GM21723 (cell line): ENCODE data around the gene VAPA.
"Not testable (repeated sequence)": the region's sequence is repeated elsewhere in the genome, so short reads cannot be mapped to it uniquely, and the experiment has no call there.

Experiments used
- ATAC-seq: cut with Tn5 transposase; IDR thresholded peaks from one replicate; pipeline ENCODE4 v1.9.1; 2021; ENCODE audit warnings: mild to moderate bottlenecking, moderate library complexity; ENCODE audit not compliant: unreplicated experiment

The VAPA gene

DNA sequence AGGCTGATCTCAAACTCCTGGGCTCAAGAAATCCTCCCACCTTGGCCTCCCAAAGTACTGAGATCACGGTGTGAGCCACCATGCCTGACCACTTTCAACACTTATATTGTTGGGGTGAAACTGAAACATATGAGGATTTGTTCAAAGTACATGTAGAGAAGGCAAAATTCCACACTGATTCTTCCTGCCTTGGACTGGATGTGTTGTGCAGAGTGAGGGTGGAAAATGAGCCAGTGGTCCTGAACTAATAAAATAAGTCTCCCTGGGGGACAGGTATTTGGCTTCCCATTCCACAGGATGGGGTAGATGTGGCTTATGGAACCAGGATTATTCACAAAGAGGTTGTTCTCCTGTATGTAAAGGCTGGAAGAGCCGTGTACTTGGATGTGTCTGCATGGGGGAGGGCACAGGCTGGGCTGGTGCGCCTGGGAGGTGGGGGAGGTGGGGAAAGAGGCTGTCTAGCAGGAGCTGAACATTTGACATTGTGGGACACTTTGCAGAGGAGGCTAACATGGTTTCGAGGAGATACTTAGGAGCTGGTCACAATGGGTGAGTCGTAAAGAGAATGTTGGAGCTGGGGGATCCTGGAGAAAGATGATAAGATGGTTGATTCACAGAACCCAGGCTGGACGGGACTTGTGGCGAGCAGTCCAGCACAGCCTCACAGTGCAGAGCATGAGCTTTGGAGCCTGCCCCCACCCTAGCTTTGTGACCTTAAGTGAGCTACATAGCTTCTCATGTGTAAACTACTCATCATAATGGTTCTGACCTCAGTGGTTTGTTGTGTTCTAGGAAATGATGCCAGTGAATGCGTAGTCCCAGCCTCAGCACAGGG is 28.4 kb upstream of the VAPA start, which contains the start of gene TXNDC2:
Gene TXNDC2, plus strand, starts transcription at position 804 of the 835 bp plus-strand sequence. CDS start 708 bp downstream, outside the sequence.
- no peak for ATAC-seq

- no peak for ATAC-seq
Measured at GRCh38 chr18:9886005-9886348, 27.8 kb upstream of the VAPA start.

DNA sequence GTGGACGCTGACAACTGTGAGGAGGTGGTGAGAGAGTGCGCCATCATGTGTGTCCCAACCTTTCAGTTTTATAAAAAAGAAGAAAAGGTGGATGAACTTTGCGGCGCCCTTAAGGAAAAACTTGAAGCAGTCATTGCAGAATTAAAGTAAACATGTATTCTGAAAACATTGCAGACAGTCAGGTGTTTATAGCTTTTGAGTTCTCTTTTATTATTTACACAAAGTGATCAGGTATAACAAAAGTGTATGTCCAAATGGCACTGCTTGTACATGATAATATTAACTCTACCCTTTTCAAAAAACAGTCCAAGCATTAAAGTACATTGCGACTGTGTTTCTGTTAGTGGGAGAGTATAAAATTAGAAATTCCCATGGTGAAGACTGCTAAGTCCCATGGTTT is 25.8 kb upstream of the VAPA start:
- ATAC-seq = no peak

DNA sequence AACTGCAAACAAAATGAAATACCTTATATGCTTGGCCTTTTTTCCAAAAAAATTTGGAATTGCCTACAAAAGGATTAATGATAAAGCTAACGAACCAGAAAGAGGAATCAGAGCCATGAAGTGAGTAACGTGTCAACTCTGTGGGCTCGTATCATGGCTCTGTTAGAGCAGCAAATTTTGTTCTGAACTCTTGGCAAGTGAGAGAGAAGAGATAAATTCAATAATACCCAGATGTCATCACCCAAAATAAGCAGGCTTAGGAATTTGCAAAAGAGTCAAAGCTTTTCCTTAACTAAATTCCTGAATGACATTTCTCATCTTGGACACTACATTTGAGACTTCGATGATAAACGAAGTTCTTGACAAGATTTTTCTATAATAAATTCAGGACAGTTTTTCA is 23.6 kb upstream of the VAPA start:
- ATAC-seq = no peak

DNA sequence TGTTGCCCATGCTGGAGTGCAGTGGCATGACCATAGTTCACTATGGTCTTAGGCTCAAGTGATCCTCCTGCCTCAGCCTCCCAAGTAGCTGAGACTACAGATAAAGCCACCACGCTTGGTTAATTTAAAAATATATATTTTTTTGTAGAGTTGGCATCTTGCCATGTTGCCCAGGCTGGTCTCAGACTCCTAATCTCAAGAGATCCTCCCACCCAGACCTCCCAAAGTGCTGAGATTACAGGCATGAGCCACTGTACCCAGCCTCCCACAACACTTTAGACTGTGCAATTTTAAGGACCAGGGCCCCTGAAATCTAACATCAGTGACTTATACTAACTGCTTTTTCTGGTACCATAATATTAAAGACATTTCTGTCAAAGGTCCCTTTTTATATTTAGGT is 22.9 kb upstream of the VAPA start:
- ATAC-seq = no peak

DNA sequence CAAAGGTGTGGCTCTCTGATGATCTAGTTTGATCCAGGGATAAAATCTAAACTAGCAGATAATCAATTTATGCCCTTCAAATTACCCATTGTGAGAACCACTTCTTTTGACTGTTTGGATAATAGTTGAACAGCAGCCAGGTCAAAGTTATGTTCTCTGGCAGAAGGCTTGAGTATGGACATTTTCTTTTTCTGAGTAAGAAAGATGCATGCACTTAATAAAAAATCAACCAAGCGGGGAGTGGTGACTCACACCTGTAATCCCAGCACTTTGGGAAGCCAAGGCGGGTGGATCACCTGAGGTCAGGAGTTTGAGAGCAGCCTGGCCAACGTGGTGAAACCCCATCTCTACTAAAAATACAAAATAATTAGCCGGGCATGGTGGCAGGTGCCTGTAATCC is 22.3 kb upstream of the VAPA start:
- ATAC-seq = not testable (repeated sequence)

GRCh38 chr18:9894454-9895068 is 19.3 kb upstream of the VAPA start:
- ATAC-seq = no peak

DNA sequence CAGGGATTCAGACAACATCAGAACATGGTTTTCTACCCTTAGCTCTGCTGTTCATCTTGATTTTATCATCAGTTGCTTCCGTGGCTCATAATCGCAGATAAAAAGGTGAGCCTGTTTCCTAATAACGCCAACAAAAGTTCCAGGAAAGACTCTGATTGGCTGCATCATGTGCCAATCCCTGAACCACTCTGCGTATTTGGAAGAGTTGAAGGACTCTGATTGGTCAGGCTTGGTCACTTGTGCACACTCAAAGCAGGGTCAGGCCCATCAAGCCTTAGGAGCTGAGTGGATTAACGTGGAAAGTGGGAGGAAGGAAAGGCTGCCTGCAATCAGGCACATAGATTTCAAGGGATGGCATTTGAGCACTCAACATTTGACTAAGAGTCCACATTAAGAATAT is 16.7 kb upstream of the VAPA start:
- ATAC-seq = no peak

- not testable (repeated sequence) for ATAC-seq
Measured at GRCh38 chr18:9897787-9898291, 16.0 kb upstream of the VAPA start.

GRCh38 chr18:9898792-9899549 is 14.8 kb upstream of the VAPA start:
- no peak for ATAC-seq

GRCh38 chr18:9899550-9899930 is 14.3 kb upstream of the VAPA start:
- ATAC-seq = not testable (repeated sequence)

DNA sequence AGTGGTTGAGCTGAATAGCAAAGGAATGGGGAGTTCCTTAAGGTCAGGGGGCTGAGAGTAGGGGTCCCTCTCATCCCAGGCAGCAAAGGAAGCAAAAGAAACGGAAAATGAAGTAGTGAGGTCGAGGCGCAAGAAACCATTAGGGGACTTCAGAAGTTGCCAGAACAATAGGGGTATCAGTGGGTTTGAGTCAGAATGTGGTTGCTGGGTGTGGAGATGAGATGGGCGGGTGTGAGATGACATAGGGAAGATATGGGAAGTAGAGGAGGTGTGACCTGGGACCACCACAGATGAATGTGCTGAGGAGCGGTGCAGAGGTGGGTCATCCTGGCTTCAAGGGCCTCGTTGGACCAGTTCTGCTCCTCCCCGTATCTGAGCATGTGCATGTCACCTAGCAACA is 13.1 kb upstream of the VAPA start:
- ATAC-seq = no peak

GRCh38 chr18:9901377-9901776 is 12.4 kb upstream of the VAPA start:
- no peak for ATAC-seq

DNA sequence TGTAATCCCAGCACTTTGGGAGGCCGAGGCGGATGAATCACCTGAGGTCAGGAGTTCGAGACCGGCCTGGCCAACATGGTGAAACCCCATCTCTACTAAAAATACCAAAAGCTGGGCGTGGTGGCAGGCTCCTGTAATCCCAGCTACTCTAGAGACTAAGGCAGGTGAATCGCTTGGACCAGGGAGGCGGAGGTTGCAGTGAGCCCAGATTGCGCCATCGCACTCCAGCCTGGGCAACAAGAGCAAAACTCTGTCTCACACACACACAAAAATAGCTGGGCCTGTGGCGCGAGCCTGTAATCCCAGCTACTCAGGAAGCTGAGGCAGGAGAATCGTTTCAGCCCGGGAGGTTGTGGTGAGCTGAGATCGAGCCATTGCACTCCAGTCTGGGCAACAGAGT is 11.6 kb upstream of the VAPA start:
- ATAC-seq = not testable (repeated sequence)

DNA sequence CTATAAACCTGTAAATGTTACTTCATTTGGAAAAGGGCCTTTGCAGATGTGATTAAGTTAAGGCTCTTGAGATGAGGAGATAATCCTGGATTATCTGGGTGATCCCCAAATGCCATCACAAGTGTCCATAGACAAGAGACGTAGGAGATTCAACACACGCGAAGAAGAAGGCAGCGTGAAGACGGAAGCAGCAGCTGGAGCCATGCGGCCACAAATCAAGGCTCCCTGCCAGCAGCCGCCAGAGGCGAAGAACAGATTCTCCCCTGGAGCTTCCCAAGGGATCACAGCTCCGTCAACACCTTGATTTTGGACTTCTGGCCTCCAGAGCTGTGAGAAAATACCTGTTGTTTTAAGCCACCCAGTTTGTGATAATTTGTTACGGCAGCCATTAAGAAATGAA is 11.0 kb upstream of the VAPA start:
- ATAC-seq = no peak

DNA sequence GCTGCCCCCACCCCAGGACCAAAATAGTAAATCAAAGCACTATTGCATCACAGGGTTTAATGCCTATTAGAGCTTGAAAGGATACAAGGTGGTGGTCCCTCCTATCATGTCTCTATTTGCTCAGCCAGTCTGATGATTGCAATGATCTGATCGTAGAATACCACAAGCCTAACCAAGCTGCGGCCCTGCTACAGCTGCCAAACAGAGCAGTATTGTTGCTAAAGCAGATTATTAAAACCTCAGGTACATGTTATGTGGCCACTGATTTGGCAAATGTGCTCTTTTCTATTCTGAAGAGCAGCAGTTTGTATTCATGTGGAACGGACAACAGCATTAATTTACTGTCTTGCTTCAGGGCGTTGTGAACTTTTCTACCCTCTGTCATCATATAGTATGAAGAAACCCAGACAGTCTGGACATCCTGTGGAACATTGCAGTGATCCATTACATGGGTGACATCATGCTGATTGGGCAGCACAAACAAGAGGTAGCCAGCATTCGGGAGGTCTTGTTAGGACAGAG is 8.4 kb upstream of the VAPA start:
- no peak for ATAC-seq

GRCh38 chr18:9906481-9906880 is 7.3 kb upstream of the VAPA start:
- no peak for ATAC-seq

DNA sequence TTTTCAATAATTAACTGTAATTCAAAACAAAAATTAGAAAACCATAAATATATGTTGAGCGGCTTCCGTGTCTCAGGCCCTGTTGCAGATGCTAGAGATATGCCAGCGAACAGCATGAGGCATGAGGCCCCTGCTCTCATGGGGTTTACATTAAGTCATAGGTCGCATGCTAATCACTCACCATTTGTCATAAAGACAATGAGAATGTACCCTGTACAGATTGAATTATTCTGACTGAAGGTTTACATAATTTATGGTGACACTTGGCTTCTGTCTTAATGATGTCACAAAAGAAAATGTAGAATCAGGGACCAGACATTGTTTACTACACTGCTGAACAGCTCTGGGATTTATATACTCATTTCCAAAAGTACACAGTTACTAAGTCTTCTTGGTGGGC is 5.9 kb upstream of the VAPA start:
- no peak for ATAC-seq

DNA sequence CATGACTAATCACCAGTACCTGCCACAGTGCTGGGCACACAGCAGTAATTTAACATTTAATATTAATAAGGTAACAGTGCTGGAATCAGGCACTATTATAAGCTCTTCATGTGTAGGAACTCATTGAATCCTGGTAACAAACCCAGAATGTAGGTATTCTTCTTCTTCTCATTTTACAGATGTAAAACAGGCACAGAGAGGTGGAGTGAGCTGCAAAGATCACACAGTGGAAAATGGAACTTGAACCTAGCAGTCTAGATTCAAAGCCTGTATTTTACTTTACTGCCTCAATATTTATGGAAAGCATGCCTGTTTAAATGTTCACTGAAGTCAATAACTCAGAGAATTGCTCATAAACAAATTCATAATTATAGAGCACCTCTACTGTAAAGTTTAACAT is 3.7 kb upstream of the VAPA start:
- ATAC-seq = no peak

GRCh38 chr18:9910661-9911060 is 3.2 kb upstream of the VAPA start:
- no peak for ATAC-seq

DNA sequence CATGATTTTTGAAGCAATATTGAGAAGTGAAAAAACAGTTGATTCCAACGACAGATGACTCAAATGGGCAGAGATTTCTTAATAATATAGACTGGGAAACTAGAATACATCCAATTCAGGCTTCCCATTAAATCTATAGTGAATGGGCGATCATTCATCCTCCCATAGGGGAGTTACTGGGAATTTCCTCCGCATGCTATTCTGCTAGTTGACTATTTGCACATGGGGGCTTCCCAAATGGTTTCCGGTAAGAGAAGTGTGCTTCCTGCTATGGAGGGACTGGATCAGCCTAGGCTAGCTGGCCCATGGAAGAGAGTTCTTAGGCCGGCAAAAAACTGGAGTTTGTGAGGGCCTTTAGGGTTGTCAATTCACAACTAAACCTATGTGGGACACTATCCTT is 2.6 kb upstream of the VAPA start:
- ATAC-seq = no peak
